Astrocyte (in vitro differentiated cells and primary cell): ENCODE data around the gene ALG14. TPM values are rescaled to one million over a fixed set of nuclear protein-coding genes. Genes with fewer than 3 reads are reported as not detected.

Experiments used
- DNase-seq: peaks from one replicate; pipeline ENCODE4 v3.0.0-alpha.2; 2010; ENCODE audit warnings: low read depth
- FAIRE-seq: peaks from 2 replicates; lab custom pipeline; 2011; peaks lifted over from hg19 to GRCh38; lab: Jason Lieb, UNC
- H2AFZ ChIP-seq: 2 replicates; pipeline ENCODE4 v1.6.0; 2012; ENCODE audit warnings: low read depth, low read length, inconsistent platforms
- H3K27ac ChIP-seq: 2 replicates; pipeline ENCODE4 v1.5.1; 2011; ENCODE audit warnings: low read depth, low read length, inconsistent platforms
- H3K27me3 ChIP-seq: 2 replicates; pipeline ENCODE4 v1.6.0; 2011; ENCODE audit warnings: low read length, inconsistent platforms; ENCODE audit not compliant: insufficient read depth
- H3K36me3 ChIP-seq: 2 replicates; pipeline ENCODE4 v1.5.1; 2011; ENCODE audit warnings: low read length, inconsistent platforms; ENCODE audit not compliant: insufficient read depth
- H3K4me1 ChIP-seq: 2 replicates; pipeline ENCODE4 v1.5.1; 2011; ENCODE audit warnings: low read length, inconsistent platforms; ENCODE audit not compliant: insufficient read depth
- H3K4me2 ChIP-seq: 2 replicates; pipeline ENCODE4 v1.6.0; 2012; ENCODE audit warnings: low read length, inconsistent platforms
- H3K4me3 ChIP-seq: 2 replicates; pipeline ENCODE4 v1.5.1; 2011; ENCODE audit warnings: low read depth, mild to moderate bottlenecking, low read length, inconsistent platforms; ENCODE audit not compliant: insufficient read depth
- H3K79me2 ChIP-seq: 2 replicates; pipeline ENCODE4 v1.6.0; 2012; ENCODE audit warnings: mild to moderate bottlenecking, low read length, inconsistent platforms; ENCODE audit not compliant: insufficient read depth
- H3K9ac ChIP-seq: 2 replicates; pipeline ENCODE4 v1.6.0; 2012; ENCODE audit warnings: mild to moderate bottlenecking, low read length, inconsistent platforms
- H3K9me3 ChIP-seq: 2 replicates; pipeline ENCODE4 v1.5.1; 2012; ENCODE audit warnings: low read depth, mild to moderate bottlenecking, low read length, inconsistent platforms; ENCODE audit not compliant: insufficient read depth
- H4K20me1 ChIP-seq: 2 replicates; pipeline ENCODE4 v1.6.0; 2012; ENCODE audit warnings: low read length, inconsistent platforms; ENCODE audit not compliant: insufficient read depth
- H3K27ac Mint-ChIP-seq: one replicate; pipeline ENCODE4 v1.8.0; 2021; ENCODE audit warnings: mild to moderate bottlenecking, mixed read lengths; ENCODE audit not compliant: unreplicated experiment
- H3K27me3 Mint-ChIP-seq: one replicate; pipeline ENCODE4 v1.8.0; 2021; ENCODE audit warnings: low read depth, mixed read lengths; ENCODE audit not compliant: unreplicated experiment
- H3K36me3 Mint-ChIP-seq: one replicate; pipeline ENCODE4 v1.8.0; 2021; ENCODE audit warnings: low read depth, mixed read lengths; ENCODE audit not compliant: unreplicated experiment
- H3K4me1 Mint-ChIP-seq: one replicate; pipeline ENCODE4 v1.8.0; 2021; ENCODE audit warnings: low read depth, mixed read lengths; ENCODE audit not compliant: unreplicated experiment
- H3K4me3 Mint-ChIP-seq: one replicate; pipeline ENCODE4 v1.8.0; 2021; ENCODE audit warnings: mild to moderate bottlenecking, moderate library complexity, mixed read lengths; ENCODE audit not compliant: unreplicated experiment
- H3K9me3 Mint-ChIP-seq: one replicate; pipeline ENCODE4 v1.8.0; 2021; ENCODE audit warnings: mild to moderate bottlenecking, mixed read lengths; ENCODE audit not compliant: unreplicated experiment
- CTCF ChIP-seq: IDR thresholded peaks from 2 replicates; pipeline ENCODE4 v1.5.1; 2011; ENCODE audit warnings: low read depth, mild to moderate bottlenecking, inconsistent platforms, low read length, moderate library complexity; ENCODE audit not compliant: insufficient read depth
- EZH2 ChIP-seq: IDR thresholded peaks from 2 replicates; pipeline ENCODE4 v1.6.1; 2012; ENCODE audit warnings: mild to moderate bottlenecking, low read length, inconsistent platforms; ENCODE audit not compliant: insufficient read depth
- total RNA-seq: library from RNA; stranded (reverse); gene quantifications from 2 replicates; pipeline ENCODE4 v1.2.1, GENCODE V29; 2021

ALG14 gene
- total RNA-seq, 1 donor from 2014 or later: 6.9 TPM

GRCh38 chr1:95085376-95085775 is 12.6 kb upstream of the ALG14 start:
- no peaks in the 10 kb centered on the region for H3K36me3 ChIP-seq
- H3K27ac ChIP-seq: no peak overlapping the region
- H3K4me1 ChIP-seq: peaks cover 9% of the 10 kb centered on the region
- Mint-ChIP-seq H3K4me3 (no peak overlapping the region), H3K4me1 (peaks cover 8% of the 10 kb centered on the region), H3K36me3 (no peaks in the 10 kb centered on the region), H3K27ac (no peak overlapping the region), H3K27me3 (no peaks in the 10 kb centered on the region), H3K9me3 (no peaks in the 10 kb centered on the region)
- H3K9me3 ChIP-seq: peaks cover 2% of the 10 kb centered on the region
- H3K4me3 ChIP-seq: no peak overlapping the region
- TF ChIP-seq EZH2 (no peak), CTCF (no peak)
- no peak overlapping the region for H2AFZ ChIP-seq
- DNase-seq (no peak), FAIRE-seq (no peak)
- no peak overlapping the region for H3K4me2 ChIP-seq
- H3K27me3 ChIP-seq: peaks cover 6% of the 10 kb centered on the region
- no peak overlapping the region for H3K9ac ChIP-seq
- H3K79me2 ChIP-seq: no peaks in the 10 kb centered on the region
- no peaks in the 10 kb centered on the region for H4K20me1 ChIP-seq

- Mint-ChIP-seq H3K27ac (no peak overlapping the region), H3K4me1 (peaks cover 8% of the 10 kb centered on the region), H3K27me3 (no peaks in the 10 kb centered on the region), H3K4me3 (no peak overlapping the region), H3K9me3 (no peaks in the 10 kb centered on the region), H3K36me3 (no peaks in the 10 kb centered on the region)
- Histone ChIP-seq H3K4me1 (peaks cover 9% of the 10 kb centered on the region), H3K79me2 (no peaks in the 10 kb centered on the region), H3K9ac (no peak overlapping the region), H3K9me3 (peaks cover under 1% of the 10 kb centered on the region), H4K20me1 (no peaks in the 10 kb centered on the region), H2AFZ (no peak overlapping the region), H3K4me3 (no peak overlapping the region), H3K36me3 (no peaks in the 10 kb centered on the region), H3K4me2 (no peak overlapping the region), H3K27ac (no peak overlapping the region), H3K27me3 (peaks cover 11% of the 10 kb centered on the region)
- FAIRE-seq (no peak), DNase-seq (no peak)
- TF ChIP-seq CTCF (peak; percentile 47), EZH2 (no peak)
These were observed 11.8 kb upstream of the ALG14 start for GRCh38 chr1:95084317-95085176.

GRCh38 chr1:95080879-95081278 is 8.1 kb upstream of the ALG14 start:
- Histone ChIP-seq H3K4me2 (no peak overlapping the region), H3K36me3 (no peaks in the 10 kb centered on the region)
- no peak for FAIRE-seq

More at GRCh38 chr1:95080879-95081278, 8.1 kb upstream of the ALG14 start:
- H3K27ac Mint-ChIP-seq: no peak overlapping the region
- H4K20me1 ChIP-seq: no peaks in the 10 kb centered on the region
- no peak overlapping the region for H3K4me3 Mint-ChIP-seq
- H3K4me3 ChIP-seq: no peak overlapping the region
- peaks cover 17% of the 10 kb centered on the region for H3K27me3 ChIP-seq
- no peak overlapping the region for H3K27ac ChIP-seq
- no peaks in the 10 kb centered on the region for H3K79me2 ChIP-seq
- no peak overlapping the region for H3K9ac ChIP-seq
- no peaks in the 10 kb centered on the region for H3K4me1 Mint-ChIP-seq
- no peaks in the 10 kb centered on the region for H3K27me3 Mint-ChIP-seq
- DNase-seq: no peak
- no peaks in the 10 kb centered on the region for H3K9me3 ChIP-seq
- TF ChIP-seq EZH2 (no peak), CTCF (no peak)
- no peaks in the 10 kb centered on the region for H3K36me3 Mint-ChIP-seq
- H2AFZ ChIP-seq: no peak overlapping the region
- H3K9me3 Mint-ChIP-seq: no peaks in the 10 kb centered on the region
- H3K4me1 ChIP-seq: no peaks in the 10 kb centered on the region
